HEK293T (cell line): ENCODE measurements around the gene HOXA6.

Source experiments
- ARNT ChIP-seq: fragments of 450-650 bp; IDR thresholded peaks from 2 replicates; pipeline ENCODE4 v1.6.1; 2017; ENCODE audit warnings: mild to moderate bottlenecking
- BHLHE40 ChIP-seq: fragments of 450-650 bp; IDR thresholded peaks from 2 replicates; pipeline ENCODE4 v1.6.1; 2016; ENCODE audit warnings: mild to moderate bottlenecking, moderate library complexity, borderline replicate concordance
- CTBP1 ChIP-seq: fragments of 450-650 bp; IDR thresholded peaks from 2 replicates; pipeline ENCODE4 v1.6.1; 2016; ENCODE audit warnings: borderline replicate concordance
- ELF4 ChIP-seq: fragments of 450-650 bp; IDR thresholded peaks from 2 replicates; pipeline ENCODE4 v1.6.1; 2017; ENCODE audit warnings: antibody characterized with exemption
- FOXK2 ChIP-seq: fragments of 450-650 bp; IDR thresholded peaks from 2 replicates; pipeline ENCODE4 v1.6.1; 2016; ENCODE audit warnings: mild to moderate bottlenecking
- FOXM1 ChIP-seq: fragments of 450-650 bp; IDR thresholded peaks from 2 replicates; pipeline ENCODE4 v1.6.1; 2017; ENCODE audit warnings: mild to moderate bottlenecking, borderline replicate concordance
- HDGF ChIP-seq: fragments of 450-650 bp; IDR thresholded peaks from 2 replicates; pipeline ENCODE4 v1.6.1; 2017; ENCODE audit warnings: antibody characterized with exemption, borderline replicate concordance
- L3MBTL2 ChIP-seq: fragments of 450-650 bp; conservative IDR thresholded peaks from 2 replicates; pipeline ENCODE4 v1.6.1; 2016; ENCODE audit warnings: mild to moderate bottlenecking
- LEF1 ChIP-seq: fragments of 450-650 bp; IDR thresholded peaks from 2 replicates; pipeline ENCODE4 v1.6.1; 2017; ENCODE audit warnings: mild to moderate bottlenecking, borderline replicate concordance
- PKNOX1 ChIP-seq: fragments of 450-650 bp; IDR thresholded peaks from 2 replicates; pipeline ENCODE4 v1.6.1; 2016
- SP1 ChIP-seq: fragments of 450-650 bp; IDR thresholded peaks from 2 replicates; pipeline ENCODE4 v1.6.1; 2017
- SUZ12 ChIP-seq: fragments of 450-650 bp; IDR thresholded peaks from 2 replicates; pipeline ENCODE4 v1.6.1; 2016; ENCODE audit warnings: mild to moderate bottlenecking
- TARDBP ChIP-seq: fragments of 450-650 bp; IDR thresholded peaks from 2 replicates; pipeline ENCODE4 v1.6.1; 2016
- ZNF384 ChIP-seq: fragments of 450-650 bp; IDR thresholded peaks from 2 replicates; pipeline ENCODE4 v1.6.1; 2016

GRCh38 chr7:27115221-27116026, 32.1 kb downstream of the HOXA6 start:
- no peak for TF ChIP-seq LEF1
- peak; percentile 76; the same call in 1 of the 2 replicates for TF ChIP-seq CTBP1
- no peak for TF ChIP-seq SP1
- TF ChIP-seq FOXK2 = no peak
- TF ChIP-seq BHLHE40 = no peak
- TF ChIP-seq TARDBP = no peak
- no peak for TF ChIP-seq ZNF384
- TF ChIP-seq ARNT = no peak
- TF ChIP-seq FOXM1 = no peak
- no peak for TF ChIP-seq SUZ12
- no peak for TF ChIP-seq L3MBTL2
- TF ChIP-seq ELF4 = no peak
- TF ChIP-seq PKNOX1 = peak; percentile 90
- peak; percentile 70; the same call in 1 of the 2 replicates for TF ChIP-seq HDGF
